NCI-H510A treated with DMSO at 0.1 percent for 48 hours (cell line): ENCODE measurements around the gene TAGAP.
"Not testable (repeated sequence)": the region's sequence is repeated elsewhere in the genome, so short reads cannot be mapped to it uniquely, and the experiment has no call there.

ENCODE experiments used
- DNase-seq: peaks from one replicate; lab custom pipeline; 2025; lab: John Stamatoyannopoulos, UW

Gene TAGAP

DNA sequence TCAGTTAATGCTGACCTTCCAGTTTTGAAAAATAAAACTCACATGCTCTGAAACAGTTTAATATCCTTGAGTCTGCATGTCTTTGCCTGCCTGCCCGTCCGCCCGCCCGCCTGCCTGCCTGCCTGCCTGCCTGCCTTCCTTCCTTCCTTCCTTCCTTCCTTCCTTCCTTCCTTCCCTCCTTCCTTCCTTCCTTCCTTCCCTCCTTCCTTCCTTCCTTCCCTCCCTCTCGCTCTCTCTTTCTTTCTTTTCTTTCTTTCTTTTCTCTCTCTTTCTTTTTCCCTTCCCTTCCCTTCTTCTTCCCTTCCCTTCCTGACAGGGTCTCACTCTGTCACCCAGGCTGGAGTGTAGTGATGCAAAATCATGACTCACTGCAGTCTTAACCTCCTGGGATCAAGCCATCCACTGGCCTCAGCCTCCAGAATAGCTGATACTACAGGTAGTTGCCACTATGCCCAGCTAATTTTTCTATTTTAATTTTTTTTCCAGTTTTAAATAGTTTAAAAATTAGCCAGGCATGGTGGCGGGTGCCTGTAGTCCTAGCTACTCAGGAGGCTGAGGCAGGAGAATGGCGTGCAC is 34.7 kb downstream of the TAGAP start:
- DNase-seq: not testable (repeated sequence)

DNA sequence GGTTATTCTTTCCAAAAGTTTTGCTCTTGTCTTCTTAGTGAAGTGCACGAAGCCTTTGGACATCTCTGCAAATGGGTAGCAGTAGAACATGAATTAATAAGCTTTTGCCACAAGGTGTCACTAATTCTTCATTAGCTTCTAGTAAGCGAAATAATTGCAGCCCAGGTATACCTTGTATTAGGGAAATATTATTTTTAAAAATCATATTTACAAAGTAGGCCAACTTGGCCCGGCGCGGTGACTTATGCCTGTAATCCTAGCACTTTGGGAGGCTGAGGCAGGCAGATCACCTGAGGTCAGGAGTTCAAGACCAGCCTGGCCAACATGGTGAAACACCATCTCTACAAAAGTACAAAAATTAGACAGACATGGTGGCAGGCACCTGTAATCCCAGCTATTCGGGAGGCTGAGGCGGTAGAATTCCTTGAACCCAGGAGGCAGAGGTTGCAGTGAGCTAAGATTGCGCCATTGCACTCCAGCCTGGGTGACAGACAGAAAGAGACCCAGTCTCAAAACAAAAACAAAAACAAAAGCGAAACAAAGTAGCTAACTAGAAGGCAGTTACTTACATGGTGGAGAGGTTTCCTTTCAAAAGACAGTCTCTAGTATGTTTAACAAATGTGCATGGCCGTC is 36.0 kb downstream of the TAGAP start:
- peak; percentile 30 for DNase-seq

DNA sequence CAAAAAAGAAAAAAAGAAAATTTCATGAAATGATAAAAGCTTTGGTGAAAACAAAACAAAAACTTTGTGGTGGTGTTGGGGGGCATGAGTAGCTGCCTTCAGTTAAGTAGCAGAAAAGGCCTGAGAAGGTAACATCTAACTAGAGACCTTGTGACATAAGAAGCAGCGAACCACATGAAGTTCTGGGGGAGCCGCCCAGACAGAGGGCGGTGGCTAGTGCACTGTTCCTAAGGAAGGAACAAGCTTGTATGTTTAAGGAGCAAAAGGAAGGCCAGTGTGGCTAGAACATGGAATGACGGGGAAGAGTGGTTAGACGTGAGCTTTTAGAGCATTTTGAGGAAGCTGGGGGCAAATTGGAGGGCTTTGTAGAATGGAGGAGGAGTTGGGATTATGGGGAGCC is 37.3 kb downstream of the TAGAP start:
- no peak for DNase-seq

DNA sequence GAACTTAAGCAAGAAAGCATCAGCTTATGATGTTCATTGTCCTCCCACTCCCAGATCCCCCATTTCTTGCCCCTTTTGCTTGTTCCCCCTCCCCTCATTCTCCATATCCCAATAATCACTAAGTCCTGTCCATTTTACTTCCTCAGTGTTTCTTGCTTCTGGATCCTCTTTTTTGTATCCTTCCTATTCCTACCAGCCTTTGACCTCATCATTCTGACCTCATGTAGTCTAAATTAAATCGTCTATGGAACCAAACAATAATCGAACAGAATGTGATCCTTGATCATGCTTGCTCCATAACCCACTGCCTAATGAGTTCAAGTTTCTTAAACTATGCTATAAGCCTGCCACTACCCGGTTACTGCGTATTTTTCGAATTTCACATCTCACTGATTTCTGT is 39.4 kb downstream of the TAGAP start:
- no peak for DNase-seq

DNA sequence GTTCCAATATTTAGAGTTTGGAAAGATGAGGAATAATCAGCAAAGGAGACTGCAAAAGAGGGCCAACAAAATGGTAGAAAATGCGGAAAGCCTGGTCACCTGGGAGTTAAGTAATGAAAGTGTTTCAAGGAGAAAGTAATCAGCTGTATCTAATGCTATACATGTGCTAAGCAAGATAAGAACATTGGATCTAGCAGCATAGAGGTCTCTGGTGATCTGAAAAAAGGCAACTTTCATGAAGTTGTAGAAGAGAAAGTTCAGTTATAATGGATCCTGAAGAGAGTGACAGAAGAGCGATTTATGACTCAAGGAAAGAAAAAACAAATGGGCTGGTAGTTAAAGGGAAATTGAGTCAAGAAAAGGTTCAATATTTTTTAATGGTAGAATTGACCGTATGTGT is 40.2 kb downstream of the TAGAP start:
- no peak for DNase-seq

DNA sequence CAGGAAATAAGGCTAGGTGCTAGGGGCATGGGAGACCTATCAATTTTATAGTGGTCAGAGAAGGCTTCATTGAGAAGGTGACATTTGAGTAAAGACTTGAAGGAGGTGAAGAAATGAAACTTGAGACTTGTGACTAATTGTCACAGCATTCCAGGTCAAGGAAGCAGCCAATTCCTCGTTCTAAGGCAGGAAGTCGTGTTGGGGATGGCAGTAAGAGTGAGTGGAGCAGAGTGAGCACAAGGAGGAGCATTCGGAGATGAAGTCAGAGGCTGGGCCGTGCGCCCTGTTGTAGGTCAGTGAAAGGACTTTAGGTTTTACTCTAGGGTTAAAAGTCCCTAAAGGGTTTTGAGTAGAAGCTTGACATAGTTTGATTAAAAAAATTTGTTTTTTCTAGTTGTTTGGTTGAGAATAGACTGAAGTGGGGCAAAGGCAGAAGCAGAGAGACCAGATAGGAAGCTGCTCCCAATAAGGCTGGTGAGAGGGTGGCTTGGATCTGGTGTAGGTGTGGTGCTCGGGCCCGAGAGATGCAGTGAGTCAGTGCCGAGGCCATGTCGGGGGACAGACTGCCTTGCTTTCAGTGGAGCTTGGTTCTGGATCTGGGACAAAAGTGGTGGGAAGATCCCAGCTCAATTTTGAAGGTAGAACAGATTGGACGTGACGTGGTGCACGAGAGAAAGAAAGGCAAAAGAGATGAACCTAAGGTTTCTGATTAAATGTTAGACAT is 42.2 kb downstream of the TAGAP start:
- no peak for DNase-seq

DNA sequence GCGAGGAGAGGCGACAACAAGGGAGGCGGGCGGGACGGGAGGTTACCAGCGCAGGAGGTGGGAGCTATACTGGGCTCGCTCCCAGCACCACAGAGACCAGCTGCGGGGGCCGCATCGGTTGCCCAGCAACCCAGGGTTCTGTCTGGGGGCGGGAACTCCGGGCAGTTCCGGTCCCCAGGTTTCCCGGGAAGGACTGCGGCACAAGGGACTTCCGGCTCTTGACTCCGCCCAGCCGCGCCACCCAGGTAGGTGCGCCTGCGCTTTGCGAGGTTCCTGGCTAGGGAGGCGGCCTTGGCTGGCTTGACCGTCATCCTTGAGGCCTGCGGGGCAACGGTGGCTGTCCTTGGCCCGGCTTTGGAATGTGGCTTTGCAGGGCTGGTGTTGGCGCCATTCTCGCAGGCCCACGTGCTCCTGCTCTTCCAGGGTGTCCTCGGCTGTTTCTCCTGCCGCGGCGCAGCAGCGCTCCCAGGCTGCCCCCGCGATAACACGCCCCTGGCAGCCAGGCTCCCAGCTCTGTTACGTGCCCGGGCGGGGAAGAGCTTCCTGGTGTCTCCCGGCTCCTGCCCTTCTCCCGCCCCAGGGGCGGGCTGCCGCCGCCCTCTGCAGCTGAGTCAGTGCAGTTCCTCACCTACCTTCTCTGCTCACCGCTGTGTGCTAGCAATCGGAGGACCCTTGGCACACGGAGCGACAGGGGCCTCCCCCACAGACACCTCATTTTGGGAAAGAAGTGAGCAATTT is 45.0 kb downstream of the TAGAP start, which contains the start of gene RSPH3:
TSS of gene RSPH3 (minus strand) at position 537 of the 738 bp plus-strand sequence. CDS start 652 bp downstream, outside the sequence.
- DNase-seq: peak; percentile 91

DNA sequence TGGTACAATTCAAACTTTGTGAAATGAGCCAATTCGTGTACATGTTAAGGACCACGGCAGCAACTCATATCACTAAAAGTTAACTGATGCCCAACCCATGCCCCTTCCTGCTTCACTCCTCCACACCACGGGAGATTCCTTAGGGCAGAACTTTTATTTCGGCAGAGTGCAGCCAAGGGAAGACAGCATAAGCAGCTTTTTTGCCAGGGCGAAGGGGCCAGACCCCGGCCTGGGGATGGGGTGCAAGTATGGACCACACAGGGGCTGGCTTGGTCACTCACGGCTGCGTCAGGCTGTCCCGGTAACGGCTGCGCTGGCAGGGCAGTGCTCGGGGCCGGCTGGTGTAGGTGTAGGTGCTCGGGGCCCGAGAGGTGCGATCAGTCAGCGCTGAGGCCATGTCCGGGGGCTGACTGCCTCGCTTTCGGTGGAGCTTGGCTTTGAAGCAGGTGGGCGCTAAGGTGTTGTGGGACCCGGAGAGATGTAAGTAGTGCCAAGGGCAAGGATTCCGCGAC is 45.6 kb downstream of the TAGAP start:
- DNase-seq: no peak

DNA sequence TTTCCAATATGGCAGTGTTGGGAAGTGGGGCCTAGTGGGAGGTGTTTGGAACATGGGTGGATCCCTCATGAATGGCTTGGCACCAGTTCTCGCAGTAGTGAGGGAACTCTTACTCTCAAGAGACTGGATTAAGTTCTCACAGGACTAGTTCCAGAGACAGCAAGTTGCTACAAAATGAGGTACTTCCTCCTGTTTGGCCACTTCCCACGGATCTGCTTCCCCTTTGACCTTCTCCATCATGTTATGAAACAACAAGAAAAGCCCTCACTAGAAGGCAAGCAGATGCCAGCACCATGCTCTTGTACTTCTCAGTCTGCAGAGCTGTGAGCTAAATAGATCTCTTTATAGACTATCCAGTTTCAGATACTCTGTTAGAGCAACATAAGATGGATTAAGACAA is 47.9 kb downstream of the TAGAP start:
- no peak for DNase-seq

DNA sequence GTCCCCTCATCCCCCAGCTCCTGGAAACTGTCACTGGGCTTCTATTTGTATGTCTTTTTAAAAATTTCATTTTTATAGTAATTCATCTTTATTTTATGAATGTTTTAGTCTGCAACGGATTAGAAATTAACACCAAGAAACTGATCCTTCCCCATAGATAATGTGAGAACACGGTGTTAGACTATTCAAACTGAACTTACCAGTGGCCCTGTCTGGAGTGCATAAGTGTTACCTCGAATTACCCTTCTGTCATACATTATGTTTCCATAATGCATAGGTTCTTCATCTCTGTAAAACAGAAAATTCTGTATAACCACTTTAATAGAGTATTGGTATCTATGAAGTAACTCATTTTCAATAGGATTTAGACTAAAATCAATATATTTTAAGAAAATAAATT is 51.2 kb downstream of the TAGAP start:
- no peak for DNase-seq

DNA sequence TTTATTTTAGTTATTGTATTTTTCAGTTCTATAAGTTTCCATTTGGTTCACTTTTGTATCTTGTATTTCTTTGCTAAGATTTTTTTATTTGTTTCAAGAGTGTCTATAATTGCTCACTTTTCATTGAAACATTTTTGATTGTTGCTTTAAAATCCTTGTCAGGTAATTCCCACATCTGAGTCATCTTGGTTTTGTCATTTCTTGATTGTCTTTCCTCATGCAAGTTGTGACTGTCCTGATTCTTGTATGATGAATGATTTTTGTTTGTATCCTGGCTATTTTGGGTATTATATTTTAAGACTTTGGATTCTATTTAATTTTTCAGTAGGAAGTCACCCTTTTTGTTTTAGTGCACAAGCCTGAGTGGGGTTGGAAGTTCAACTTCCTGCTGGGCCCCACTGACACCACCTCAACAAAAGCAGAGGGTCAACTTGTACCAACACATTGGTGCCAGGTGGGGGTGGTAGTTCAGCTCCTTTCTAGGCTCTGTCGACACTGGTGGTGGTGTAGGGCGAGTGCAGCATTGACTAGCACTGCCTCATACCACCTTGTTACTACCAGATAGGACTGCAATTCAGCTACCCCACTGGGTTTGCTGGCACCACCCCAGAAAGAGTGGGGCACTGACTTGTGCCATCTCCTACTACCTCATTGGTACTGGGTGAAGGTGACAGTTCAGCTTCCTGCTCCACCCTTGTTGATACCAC is 53.6 kb downstream of the TAGAP start:
- no peak for DNase-seq

DNA sequence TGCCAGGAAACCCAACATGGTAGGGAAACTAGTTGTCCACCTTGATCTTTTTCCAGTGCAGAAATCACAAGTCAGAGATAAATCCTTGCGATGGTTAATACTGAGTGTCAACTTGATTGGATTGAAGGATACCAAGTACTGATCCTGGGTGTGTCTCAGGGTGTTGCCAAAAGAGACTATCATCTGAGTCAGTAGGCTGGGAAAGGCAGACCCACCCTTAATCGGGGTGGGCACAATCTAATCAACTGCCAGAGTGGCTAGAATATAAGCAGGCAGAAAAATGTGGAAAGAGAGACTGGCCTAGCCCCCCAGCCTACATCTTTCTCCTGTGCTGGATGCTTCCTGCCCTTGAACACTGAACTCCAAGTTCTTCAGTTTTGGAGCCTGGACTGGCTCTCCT is 55.1 kb downstream of the TAGAP start:
- DNase-seq: not testable (repeated sequence)

DNA sequence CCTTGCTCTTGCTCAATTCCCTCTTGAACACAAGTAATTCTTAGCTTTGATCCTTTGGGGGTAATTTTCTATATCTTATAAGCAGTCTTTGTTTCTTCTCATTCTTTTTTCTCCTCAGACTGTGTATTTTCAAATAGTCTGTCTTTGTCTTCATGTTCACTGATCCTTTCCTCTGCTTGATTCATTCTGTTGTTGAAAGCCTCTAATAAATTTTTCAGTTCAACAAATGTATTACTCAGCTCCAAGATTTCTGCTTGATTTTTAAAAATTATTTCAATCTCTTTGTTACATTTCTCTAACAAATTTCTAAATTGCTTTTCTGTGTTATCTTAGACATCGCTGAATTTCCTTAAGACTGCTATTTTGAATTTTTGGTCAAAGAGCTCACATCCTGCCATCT is 56.3 kb downstream of the TAGAP start:
- no peak for DNase-seq

DNA sequence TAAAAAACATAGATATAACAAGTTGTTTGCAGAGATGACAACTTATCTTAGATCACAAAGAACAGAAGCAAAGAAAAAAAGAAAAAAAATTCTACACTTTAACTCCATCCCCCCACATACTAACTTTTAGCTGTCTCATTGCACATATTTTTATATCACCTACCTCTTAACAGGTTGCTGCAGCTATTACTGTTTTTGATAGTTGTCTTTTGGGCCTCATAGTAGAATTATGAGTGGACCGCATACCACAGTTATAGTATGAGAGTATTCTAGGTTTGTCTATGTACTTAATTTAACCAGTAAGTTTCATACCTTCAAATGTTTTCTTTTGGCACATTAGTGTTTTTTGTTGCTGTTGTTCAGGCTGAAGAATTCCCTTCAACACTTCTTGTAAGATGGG is 57.1 kb downstream of the TAGAP start:
- DNase-seq: no peak
